Uterus (tissue), 4 donors: ENCODE data around the gene TCF12. TPM values are rescaled to one million over a fixed set of nuclear protein-coding genes. Genes with fewer than 3 reads are reported as not detected.
"Not testable (repeated sequence)": the region's sequence is repeated elsewhere in the genome, so short reads cannot be mapped to it uniquely, and the experiment has no call there.

Experiments used
- DNase-seq, 2 donors: peaks; one replicate each; pipeline ENCODE4 v3.0.0-alpha.2; 2019 to 2020
- H3K27ac ChIP-seq, 2 donors: fragments of 200-600 bp; sonication (generic); 1 replicate in 1 of 2; 2 replicates in 1 of 2; pipeline ENCODE4 v1.5.1; 2016 to 2018
- H3K27me3 ChIP-seq, 2 donors: fragments of 200-600 bp; sonication (generic); one replicate each; pipeline ENCODE4 v1.5.1; 2018 to 2019; ENCODE audit warnings: control low read depth in 1 of 2
- H3K36me3 ChIP-seq, 2 donors: fragments of 200-600 bp; sonication (generic); one replicate each; pipeline ENCODE4 v1.5.1; 2019; ENCODE audit warnings: control low read depth in 1 of 2
- H3K4me1 ChIP-seq, 2 donors: fragments of 200-600 bp; sonication (generic); one replicate each; pipeline ENCODE4 v1.5.1; 2018 to 2019; ENCODE audit warnings: control low read depth in 1 of 2
- H3K4me3 ChIP-seq, 2 donors: fragments of 200-600 bp; sonication (generic); 1 replicate in 1 of 2; 2 replicates in 1 of 2; pipeline ENCODE4 v1.5.1; 2018 to 2019; ENCODE audit warnings: mild to moderate bottlenecking in 1 of 2
- H3K9me3 ChIP-seq, 2 donors: fragments of 200-600 bp; sonication (generic); one replicate each; pipeline ENCODE4 v1.5.1; 2019; ENCODE audit warnings: control low read depth in 1 of 2
- POLR2A ChIP-seq, 2 donors: fragments of 450-650 bp; IDR thresholded peaks; one replicate each; pipeline ENCODE4 v1.6.1; 2016; ENCODE audit warnings: antibody characterized with exemption in 2 of 2, mild to moderate bottlenecking in 1 of 2, moderate library complexity in 1 of 2
- intact Hi-C: fragments of 100-400 bp; cut with DNase I; formaldehyde crosslinking; loops from one replicate; pipeline ENCODE4 v1.15.1; 2023; ENCODE audit warnings: low total_unique reads
- total RNA-seq, 4 donors: library from RNA; depleted of rRNA in 3 of 4; stranded (reverse); fragments of >200 nt in 3 of 4; gene quantifications; one replicate each; pipeline versions ENCODE4 v1.1.0 to v1.2.4, GENCODE V29; 2014 to 2023
- TF ChIP-seq, protein P1 (sequence below), 4 experiments: fragments of 200-600 bp in 2 of 4; fragments of 450-650 bp in 2 of 4; sonication (generic) in 2 of 4; IDR thresholded peaks; one replicate each; pipeline ENCODE4 v1.5.1; 2016 to 2019; ENCODE audit warnings: antibody characterized with exemption in 4 of 4, mild to moderate bottlenecking in 2 of 4, moderate library complexity in 1 of 4
- donor health status: DM: yes; HTN: yes; CAD: no.

Gene TCF12
- total RNA-seq, 4 donors from 2014 or later: 109 to 361 (median 196) TPM

DNA sequence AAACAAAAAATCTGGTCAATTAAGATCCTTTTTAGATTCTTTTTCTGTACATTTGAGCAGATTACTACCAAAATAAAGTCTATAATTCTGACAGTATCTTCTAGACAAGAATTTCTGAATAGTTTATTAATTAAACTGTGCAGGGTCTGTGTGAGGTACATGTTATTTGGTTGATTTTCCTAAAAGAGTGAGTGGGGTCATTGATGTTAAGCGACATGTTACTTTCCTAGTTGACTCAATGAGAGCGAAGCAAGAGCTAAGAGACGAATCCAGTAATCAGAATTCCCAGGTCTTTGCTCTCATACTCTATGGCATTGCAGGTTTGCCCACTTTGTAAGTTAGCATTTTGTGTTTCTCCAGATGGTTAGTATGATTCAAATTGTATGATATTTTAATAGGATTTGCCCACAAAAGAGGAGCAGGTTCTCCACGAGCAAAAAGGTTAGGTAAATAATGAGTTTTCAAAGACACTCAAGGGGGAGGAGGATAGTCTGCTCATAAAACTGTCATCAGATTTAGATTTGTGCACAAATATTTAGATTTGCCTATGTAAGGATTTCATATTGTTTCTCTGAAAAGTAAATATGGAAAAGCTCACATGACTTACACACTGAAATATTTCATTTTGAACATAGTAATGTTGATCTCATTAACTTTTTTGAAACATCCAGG is 240.7 kb downstream of the TCF12 start:
- Histone ChIP-seq H3K4me3 (no peak overlapping the region), H3K4me1 (no peaks in the 10 kb centered on the region), H3K27me3 (no peaks in the 10 kb centered on the region), H3K36me3 (no peaks in the 10 kb centered on the region), H3K27ac (no peak overlapping the region), H3K9me3 (no peaks in the 10 kb centered on the region)
- no peak for DNase-seq
- intact Hi-C loops: loop anchor here (10.0 kb wide), 1 partner anchor 146 kb away; no protein-coding TSS in a partner anchor
- TF ChIP-seq POLR2A (IDR thresholded peaks at IDR 0.05): no peak
- TF ChIP-seq, protein P1, sequence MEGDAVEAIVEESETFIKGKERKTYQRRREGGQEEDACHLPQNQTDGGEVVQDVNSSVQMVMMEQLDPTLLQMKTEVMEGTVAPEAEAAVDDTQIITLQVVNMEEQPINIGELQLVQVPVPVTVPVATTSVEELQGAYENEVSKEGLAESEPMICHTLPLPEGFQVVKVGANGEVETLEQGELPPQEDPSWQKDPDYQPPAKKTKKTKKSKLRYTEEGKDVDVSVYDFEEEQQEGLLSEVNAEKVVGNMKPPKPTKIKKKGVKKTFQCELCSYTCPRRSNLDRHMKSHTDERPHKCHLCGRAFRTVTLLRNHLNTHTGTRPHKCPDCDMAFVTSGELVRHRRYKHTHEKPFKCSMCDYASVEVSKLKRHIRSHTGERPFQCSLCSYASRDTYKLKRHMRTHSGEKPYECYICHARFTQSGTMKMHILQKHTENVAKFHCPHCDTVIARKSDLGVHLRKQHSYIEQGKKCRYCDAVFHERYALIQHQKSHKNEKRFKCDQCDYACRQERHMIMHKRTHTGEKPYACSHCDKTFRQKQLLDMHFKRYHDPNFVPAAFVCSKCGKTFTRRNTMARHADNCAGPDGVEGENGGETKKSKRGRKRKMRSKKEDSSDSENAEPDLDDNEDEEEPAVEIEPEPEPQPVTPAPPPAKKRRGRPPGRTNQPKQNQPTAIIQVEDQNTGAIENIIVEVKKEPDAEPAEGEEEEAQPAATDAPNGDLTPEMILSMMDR (IDR thresholded peaks at IDR 0.05): no peak

DNA sequence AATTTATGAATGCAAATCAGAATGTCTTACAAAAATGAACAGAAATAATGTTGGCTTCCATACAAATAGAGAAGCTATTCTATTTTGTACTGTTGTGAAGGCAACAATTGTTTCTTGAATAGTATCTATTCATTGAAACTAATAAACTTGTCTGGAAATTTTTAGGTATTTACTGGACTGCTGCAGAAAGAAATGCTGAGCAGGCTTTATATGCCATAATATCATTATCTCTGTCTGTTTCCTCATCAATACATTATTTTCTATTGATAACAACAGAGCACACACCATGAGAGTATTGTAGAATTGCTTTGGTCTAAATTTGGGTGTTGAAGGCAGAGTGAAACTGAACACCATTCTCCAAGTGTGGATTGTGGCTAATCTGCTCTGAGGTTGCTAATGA is 241.3 kb downstream of the TCF12 start:
- DNase-seq: no peak
- Histone ChIP-seq H3K27ac (no peak overlapping the region), H3K27me3 (no peaks in the 10 kb centered on the region), H3K4me1 (no peaks in the 10 kb centered on the region), H3K9me3 (no peaks in the 10 kb centered on the region), H3K4me3 (no peak overlapping the region), H3K36me3 (no peaks in the 10 kb centered on the region)
- intact Hi-C loops: loop anchor here (10.0 kb wide), 1 partner anchor 145 kb away; no protein-coding TSS in a partner anchor
- TF ChIP-seq, protein P1 (IDR thresholded peaks at IDR 0.05): no peak
- no peak for TF ChIP-seq POLR2A (IDR thresholded peaks at IDR 0.05)

DNA sequence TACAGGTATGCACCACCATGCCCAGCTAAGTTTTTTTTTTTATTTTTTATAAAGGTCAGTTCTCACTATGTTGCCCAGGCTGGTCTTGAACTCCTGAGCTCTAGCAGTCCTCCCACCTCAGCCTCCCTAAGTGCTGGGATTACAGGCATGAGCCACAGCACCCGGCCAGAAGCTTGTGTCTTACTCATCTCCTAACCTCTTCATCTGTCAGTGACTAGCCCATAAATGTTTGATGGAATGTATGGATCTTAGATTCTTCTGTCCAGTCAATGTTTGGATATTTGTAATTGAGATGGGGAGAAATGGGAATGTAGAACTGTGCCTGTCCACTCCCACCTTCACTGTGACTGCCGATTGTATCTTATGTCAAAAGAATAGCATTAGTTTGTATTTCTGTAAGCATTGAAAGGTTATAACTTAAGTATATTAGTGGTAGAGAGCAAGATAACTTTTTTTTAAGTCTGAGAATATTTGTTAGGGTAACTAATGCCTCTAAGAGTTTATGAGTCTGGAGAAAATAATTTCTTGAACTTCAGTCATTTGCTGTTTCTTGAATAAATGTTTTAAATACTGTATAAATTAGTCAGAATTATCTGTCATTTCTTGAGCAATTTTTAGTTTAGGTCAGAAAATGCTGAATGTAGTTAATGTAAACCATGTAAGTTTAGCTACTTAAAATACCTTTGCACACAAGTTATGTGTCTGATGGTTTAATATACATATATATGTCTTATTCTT is 242.5 kb downstream of the TCF12 start:
- no peaks in the 10 kb centered on the region for H3K36me3 ChIP-seq
- no peak overlapping the region for H3K4me3 ChIP-seq
- no peak for TF ChIP-seq POLR2A (IDR thresholded peaks at IDR 0.05)
- TF ChIP-seq, protein P1 (IDR thresholded peaks at IDR 0.05): no peak
- intact Hi-C loops: no loop called here
- DNase-seq: no peak
- H3K9me3 ChIP-seq: no peaks in the 10 kb centered on the region
- no peaks in the 10 kb centered on the region for H3K4me1 ChIP-seq
- H3K27ac ChIP-seq: no peak overlapping the region
- H3K27me3 ChIP-seq: no peaks in the 10 kb centered on the region

DNA sequence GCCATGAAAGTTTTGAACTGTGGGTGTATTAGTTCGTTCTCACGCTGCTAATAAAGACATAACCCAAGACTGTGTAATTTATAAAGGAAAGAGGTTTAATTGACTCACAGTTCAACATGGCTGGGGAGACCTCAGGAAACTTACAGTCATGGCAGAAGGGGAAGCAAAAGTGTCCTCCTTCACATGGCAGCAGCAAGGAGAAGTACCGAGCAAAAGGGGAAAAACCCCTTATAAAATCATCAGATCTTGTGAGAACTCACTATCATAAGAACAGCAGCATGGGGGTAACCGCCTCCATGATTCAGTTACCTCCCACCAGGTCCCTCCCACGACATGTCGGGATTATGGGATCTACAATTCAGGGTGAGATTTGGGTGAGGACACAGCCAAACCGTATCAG is 245.8 kb downstream of the TCF12 start:
- H3K27me3 ChIP-seq, H3K36me3 ChIP-seq, DNase-seq, H3K4me3 ChIP-seq, intact Hi-C loops, H3K27ac ChIP-seq, H3K4me1 ChIP-seq, H3K9me3 ChIP-seq: not testable (repeated sequence)

DNA sequence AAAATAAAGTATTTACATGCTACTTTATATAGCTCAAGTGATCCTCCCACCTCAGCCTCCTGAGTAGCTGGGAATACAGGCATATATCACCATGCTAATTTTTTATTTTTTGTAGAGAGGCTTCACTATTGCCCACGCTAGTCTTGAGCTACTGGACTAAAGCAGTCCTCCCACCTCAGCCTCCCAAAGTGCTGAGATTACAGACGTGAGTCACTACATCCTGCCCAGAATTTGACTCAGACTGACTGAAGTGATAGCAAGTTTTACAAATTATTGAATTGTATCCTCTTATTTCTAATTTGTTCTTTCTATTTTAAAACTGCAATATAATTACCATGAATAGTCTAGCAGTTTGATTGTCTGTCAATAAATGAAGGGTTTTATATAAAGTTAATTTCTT is 247.5 kb downstream of the TCF12 start:
- Histone ChIP-seq H3K4me3 (no peak overlapping the region), H3K36me3 (no peaks in the 10 kb centered on the region), H3K27ac (no peak overlapping the region), H3K27me3 (no peaks in the 10 kb centered on the region), H3K9me3 (no peaks in the 10 kb centered on the region), H3K4me1 (no peaks in the 10 kb centered on the region)
- intact Hi-C loops: no loop called here
- no peak for DNase-seq
- TF ChIP-seq POLR2A (IDR thresholded peaks at IDR 0.05): no peak
- TF ChIP-seq, protein P1 (IDR thresholded peaks at IDR 0.05): no peak
